A549 (cell line): ENCODE results near the gene RCOR2. TPM values are rescaled to one million over a fixed set of nuclear protein-coding genes. Genes with fewer than 3 reads are reported as not detected.

Experiments used
- ATAC-seq, 2 experiments: fragments of 200-7000 bp in 1 of 2; fragments of >200 bp in 1 of 2; cut with Nextera tagmentation in 1 of 2; cut with Tn5 transposase in 1 of 2; 3 replicates each; pipeline versions ENCODE4 v1.8.0 to v1.9.1; 2018 to 2020; ENCODE audit warnings: mild to moderate bottlenecking in 1 of 2, moderate library complexity in 1 of 2
- CTCF ChIA-PET: fragments of 300-600 bp; sonication (Branson Sonifier 250); formaldehyde crosslinking; extraction: SDS; loops from one replicate; lab custom pipeline; 2021; ENCODE audit warnings: antibody characterized with exemption, inconsistent platforms; lab: Yijun Ruan, JAX
- POLR2A ChIA-PET: fragments of 350-600 bp; formaldehyde crosslinking; extraction: SDS; loops from one replicate; lab custom pipeline; 2021; ENCODE audit warnings: antibody characterized with exemption, inconsistent platforms; lab: Yijun Ruan, JAX
- DNase-seq, 2 experiments: peaks; one replicate each; pipeline versions ENCODE4 v3.0.0 to v3.0.0-alpha.2; 2011 to 2016; ENCODE audit warnings: low read depth in 1 of 2, low spot score in 1 of 2
- FAIRE-seq: peaks from 2 replicates; lab custom pipeline; 2011; peaks lifted over from hg19 to GRCh38; lab: Jason Lieb, UNC
- H3K27ac ChIP-seq, 2 experiments: fragments of >200 bp; sonication (Bioruptor Twin); formaldehyde crosslinking; 3 replicates each; pipeline ENCODE4 v1.5.1; 2016 to 2017
- H3K4me1 ChIP-seq: fragments of >200 bp; sonication (Bioruptor Twin); formaldehyde crosslinking; 3 replicates; pipeline ENCODE4 v1.6.1; 2016
- H3K4me2 ChIP-seq: fragments of >200 bp; sonication (Bioruptor Twin); formaldehyde crosslinking; 3 replicates; pipeline ENCODE4 v1.6.1; 2016
- H3K4me3 ChIP-seq: fragments of >200 bp; sonication (Bioruptor Twin); formaldehyde crosslinking; 3 replicates; pipeline ENCODE4 v1.5.1; 2016
- H3K9me3 ChIP-seq: fragments of >200 bp; sonication (Bioruptor Twin); formaldehyde crosslinking; 3 replicates; pipeline ENCODE4 v1.6.1; 2016
- CHD2 ChIP-seq: fragments of 150-350 bp; IDR thresholded peaks from 2 replicates; pipeline ENCODE4 v1.6.1; 2014; ENCODE audit warnings: low read length; ENCODE audit not compliant: partially characterized antibody
- CHD4 ChIP-seq: fragments of 200-600 bp; sonication (generic); IDR thresholded peaks from 2 replicates; pipeline ENCODE4 v1.6.1; 2016; ENCODE audit warnings: antibody characterized with exemption, mild to moderate bottlenecking, borderline replicate concordance
- EHMT2 ChIP-seq: fragments of 200-600 bp; sonication (generic); IDR thresholded peaks from 2 replicates; pipeline ENCODE4 v1.6.1; 2016; ENCODE audit warnings: antibody characterized with exemption, low read depth, mild to moderate bottlenecking, moderate library complexity
- ESRRA ChIP-seq: fragments of 150-350 bp; IDR thresholded peaks from 2 replicates; pipeline ENCODE4 v1.6.1; 2014; ENCODE audit warnings: mild to moderate bottlenecking, low read length, borderline replicate concordance
- FOSB ChIP-seq: fragments of 250-450 bp; sonication (Bioruptor Pico); IDR thresholded peaks from 2 replicates; pipeline ENCODE4 v1.5.0; 2020; ENCODE audit warnings: mild to moderate bottlenecking, moderate library complexity
- FOSL2 ChIP-seq, 2 experiments: fragments of 450-650 bp in 1 of 2; fragments of >200 bp in 1 of 2; sonication (Bioruptor Twin) in 1 of 2; formaldehyde crosslinking; IDR thresholded peaks; 2 replicates each; pipeline versions ENCODE4 v1.5.0 to v1.6.1; 2016 to 2020; ENCODE audit warnings: mild to moderate bottlenecking in 1 of 2, moderate library complexity in 1 of 2
- GATA3 ChIP-seq: IDR thresholded peaks from 2 replicates; pipeline ENCODE4 v1.6.1; 2012; ENCODE audit warnings: borderline replicate concordance
- HDAC2 ChIP-seq: fragments of 200-600 bp; sonication (generic); IDR thresholded peaks from 2 replicates; pipeline ENCODE4 v1.6.1; 2016
- HOXB5 ChIP-seq: fragments of 250-450 bp; sonication (Bioruptor Pico); IDR thresholded peaks from 2 replicates; pipeline ENCODE4 v1.5.0; 2020; ENCODE audit warnings: mild to moderate bottlenecking, moderate library complexity
- JUN ChIP-seq, 2 experiments: fragments of >200 bp; sonication (Bioruptor Twin); formaldehyde crosslinking; IDR thresholded peaks; 2 replicates in 1 of 2; 3 replicates in 1 of 2; pipeline ENCODE4 v1.6.1; 2016 to 2017
- JUNB ChIP-seq: fragments of >200 bp; sonication (Bioruptor Twin); formaldehyde crosslinking; IDR thresholded peaks from 2 replicates; pipeline ENCODE4 v1.6.1; 2016
- KDM1A ChIP-seq: fragments of 200-600 bp; sonication (generic); IDR thresholded peaks from 2 replicates; pipeline ENCODE4 v1.6.1; 2016; ENCODE audit warnings: low read depth, mild to moderate bottlenecking
- KDM5A ChIP-seq: fragments of 200-600 bp; sonication (generic); IDR thresholded peaks from 2 replicates; pipeline ENCODE4 v1.6.1; 2016; ENCODE audit warnings: antibody characterized with exemption, mild to moderate bottlenecking
- MAFK ChIP-seq: fragments of 450-650 bp; IDR thresholded peaks from 2 replicates; pipeline ENCODE4 v1.6.1; 2014; ENCODE audit not compliant: partially characterized antibody
- MAZ ChIP-seq: fragments of 150-350 bp; IDR thresholded peaks from 2 replicates; pipeline ENCODE4 v1.6.1; 2014; ENCODE audit warnings: antibody characterized with exemption, low read depth, low read length, borderline replicate concordance
- MYC ChIP-seq: IDR thresholded peaks from 2 replicates; pipeline ENCODE4 v1.6.1; 2012; ENCODE audit warnings: mild to moderate bottlenecking, inconsistent platforms, low read length, improper control_type of control experiment, borderline replicate concordance
- NPAS2 ChIP-seq: fragments of 250-450 bp; sonication (Bioruptor Pico); IDR thresholded peaks from 2 replicates; pipeline ENCODE4 v1.8.0; 2022; ENCODE audit warnings: mild to moderate bottlenecking, moderate library complexity, borderline replicate concordance
- PHF8 ChIP-seq: fragments of 200-600 bp; sonication (generic); IDR thresholded peaks from 2 replicates; pipeline ENCODE4 v1.6.1; 2016; ENCODE audit warnings: low read depth, mild to moderate bottlenecking, antibody characterized with exemption, moderate library complexity, borderline replicate concordance
- RAD21 ChIP-seq, 2 experiments: fragments of >200 bp in 1 of 2; sonication (Bioruptor Twin) in 1 of 2; formaldehyde crosslinking in 1 of 2; IDR thresholded peaks in 1 of 2; conservative IDR thresholded peaks in 1 of 2; 2 replicates in 1 of 2; 3 replicates in 1 of 2; pipeline ENCODE4 v1.6.1; 2012 to 2018; ENCODE audit warnings: inconsistent platforms in 1 of 2
- RARB ChIP-seq: fragments of 250-450 bp; sonication (Bioruptor Pico); IDR thresholded peaks from 2 replicates; pipeline ENCODE4 v1.8.0; 2021; ENCODE audit warnings: mild to moderate bottlenecking, moderate library complexity
- RNF2 ChIP-seq: fragments of 200-600 bp; sonication (generic); IDR thresholded peaks from 2 replicates; pipeline ENCODE4 v1.6.1; 2016; ENCODE audit warnings: low read depth, mild to moderate bottlenecking, antibody characterized with exemption, moderate library complexity, borderline replicate concordance
- SMC3 ChIP-seq: fragments of >200 bp; sonication (Bioruptor Twin); formaldehyde crosslinking; IDR thresholded peaks from 3 replicates; pipeline ENCODE4 v1.6.1; 2018; ENCODE audit warnings: inconsistent platforms
- TP53 ChIP-seq: fragments of 250-450 bp; sonication (Bioruptor Pico); IDR thresholded peaks from 2 replicates; pipeline ENCODE4 v1.5.0; 2021; ENCODE audit warnings: mild to moderate bottlenecking, moderate library complexity
- ZC3H11A ChIP-seq: fragments of 450-650 bp; IDR thresholded peaks from 2 replicates; pipeline ENCODE4 v1.6.1; 2014; ENCODE audit warnings: antibody characterized with exemption, mild to moderate bottlenecking
- WGBS: methylation state at CpG from one replicate; pipeline ENCODE4 v1.1.6; 2017; ENCODE audit errors: missing lambda C conversion rate; 5-methylcytosine and 5-hydroxymethylcytosine counted together
- polyA plus RNA-seq, 4 experiments: library from polyadenylated mRNA; depleted of rRNA in 3 of 4; stranded (reverse); fragments of >200 nt; fragmentation: RNase III in 1 of 4; extraction: RNeasy Plus Mini Kit Qiagen cat#74134 plus additional on column Dnase treatment in 1 of 4; gene quantifications; 2 replicates in 3 of 4; 3 replicates in 1 of 4; pipeline ENCODE4 v1.2.3, GENCODE V29; 2011 to 2017
- TF ChIP-seq, protein P1 (sequence below): fragments of 250-450 bp; sonication (Bioruptor Pico); IDR thresholded peaks from 2 replicates; pipeline ENCODE4 v1.5.0; 2021; ENCODE audit warnings: mild to moderate bottlenecking, moderate library complexity, borderline replicate concordance
- TF ChIP-seq, protein P2 (sequence below): fragments of 450-650 bp; IDR thresholded peaks from 2 replicates; pipeline ENCODE4 v1.6.1; 2014; ENCODE audit warnings: antibody characterized with exemption
- TF ChIP-seq, protein P3 (sequence below): fragments of >200 bp; sonication (Bioruptor Twin); formaldehyde crosslinking; IDR thresholded peaks from 2 replicates; pipeline ENCODE4 v1.6.1; 2016
- TF ChIP-seq, protein P4 (sequence below): fragments of >200 bp; sonication (Bioruptor Twin); formaldehyde crosslinking; IDR thresholded peaks from 3 replicates; pipeline ENCODE4 v1.5.1; 2016
- TF ChIP-seq, protein P5 (sequence below): IDR thresholded peaks from 2 replicates; pipeline ENCODE4 v1.6.1; 2012

The RCOR2 gene
- polyA plus RNA-seq, 2 of the 4 experiments (the other 2 are of a cell fraction), result 0.46 to 2.5 TPM

DNA sequence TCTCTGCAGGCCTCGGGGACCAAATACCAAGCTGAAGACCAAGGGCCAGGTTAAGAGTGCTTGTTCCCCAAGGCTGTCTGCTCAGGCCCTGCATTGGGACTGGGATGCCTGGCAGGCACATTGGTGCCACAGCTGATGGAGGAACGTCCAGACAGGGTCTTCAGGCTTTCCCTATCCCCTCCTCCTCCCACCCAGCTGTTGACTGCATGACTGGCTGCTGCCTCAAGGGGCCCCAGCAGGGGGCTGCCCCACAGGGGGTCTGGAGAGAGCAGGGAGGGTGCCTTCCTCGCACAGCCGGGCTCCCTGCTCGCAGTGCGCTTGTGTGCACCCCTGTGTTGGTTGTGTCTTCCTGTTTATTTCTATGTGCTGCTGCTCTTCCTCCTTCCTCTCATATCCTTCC, 9.9 kb downstream of the RCOR2 start:
- 76% methylated on average over 6 of the region's 6 CpGs for WGBS
- no peak for DNase-seq
- ATAC-seq, result no peak
- H3K4me2 ChIP-seq, result no peak overlapping the region
- no peak overlapping the region for H3K4me3 ChIP-seq
- no peak for FAIRE-seq
- no peak overlapping the region for H3K27ac ChIP-seq
- TF ChIP-seq, protein P1, sequence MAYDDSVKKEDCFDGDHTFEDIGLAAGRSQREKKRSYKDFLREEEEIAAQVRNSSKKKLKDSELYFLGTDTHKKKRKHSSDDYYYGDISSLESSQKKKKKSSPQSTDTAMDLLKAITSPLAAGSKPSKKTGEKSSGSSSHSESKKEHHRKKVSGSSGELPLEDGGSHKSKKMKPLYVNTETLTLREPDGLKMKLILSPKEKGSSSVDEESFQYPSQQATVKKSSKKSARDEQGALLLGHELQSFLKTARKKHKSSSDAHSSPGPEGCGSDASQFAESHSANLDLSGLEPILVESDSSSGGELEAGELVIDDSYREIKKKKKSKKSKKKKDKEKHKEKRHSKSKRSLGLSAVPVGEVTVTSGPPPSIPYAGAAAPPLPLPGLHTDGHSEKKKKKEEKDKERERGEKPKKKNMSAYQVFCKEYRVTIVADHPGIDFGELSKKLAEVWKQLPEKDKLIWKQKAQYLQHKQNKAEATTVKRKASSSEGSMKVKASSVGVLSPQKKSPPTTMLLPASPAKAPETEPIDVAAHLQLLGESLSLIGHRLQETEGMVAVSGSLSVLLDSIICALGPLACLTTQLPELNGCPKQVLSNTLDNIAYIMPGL (CRISPR knock-in tag), result no peak
- TF ChIP-seq EHMT2 (no peak), HDAC2 (no peak), CHD4 (no peak), FOSB (CRISPR knock-in tag) (no peak), MAFK (no peak), SMC3 (no peak), JUNB (no peak), KDM1A (no peak), MYC (no peak), ESRRA (no peak), KDM5A (no peak), NPAS2 (CRISPR knock-in tag) (no peak), ZC3H11A (no peak)
- TF ChIP-seq, protein P2, sequence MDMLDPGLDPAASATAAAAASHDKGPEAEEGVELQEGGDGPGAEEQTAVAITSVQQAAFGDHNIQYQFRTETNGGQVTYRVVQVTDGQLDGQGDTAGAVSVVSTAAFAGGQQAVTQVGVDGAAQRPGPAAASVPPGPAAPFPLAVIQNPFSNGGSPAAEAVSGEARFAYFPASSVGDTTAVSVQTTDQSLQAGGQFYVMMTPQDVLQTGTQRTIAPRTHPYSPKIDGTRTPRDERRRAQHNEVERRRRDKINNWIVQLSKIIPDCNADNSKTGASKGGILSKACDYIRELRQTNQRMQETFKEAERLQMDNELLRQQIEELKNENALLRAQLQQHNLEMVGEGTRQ, result no peak
- TF ChIP-seq, protein P3, sequence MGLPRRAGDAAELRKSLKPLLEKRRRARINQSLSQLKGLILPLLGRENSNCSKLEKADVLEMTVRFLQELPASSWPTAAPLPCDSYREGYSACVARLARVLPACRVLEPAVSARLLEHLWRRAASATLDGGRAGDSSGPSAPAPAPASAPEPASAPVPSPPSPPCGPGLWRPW, result no peak
- CTCF ChIA-PET, result interaction anchor here (0.8 to 8.7 kb wide), 18 partner anchors 8 to 139 kb away, joined by 3 to 58 read pairs (median 4); partner anchors contain the start of genes MARK2, RCOR2 and ZFTA
- POLR2A ChIA-PET, result interaction anchor here (0.6 to 1.6 kb wide), 2 partner anchors 47 to 69 kb away, joined by 4 to 9 read pairs; no protein-coding TSS in a partner anchor
- H3K4me1 ChIP-seq, result 0 out of 3 replicates have a peak, but pooled peaks cover 4% of the 10 kb centered on the region
- no peaks in the 10 kb centered on the region for H3K9me3 ChIP-seq

DNA sequence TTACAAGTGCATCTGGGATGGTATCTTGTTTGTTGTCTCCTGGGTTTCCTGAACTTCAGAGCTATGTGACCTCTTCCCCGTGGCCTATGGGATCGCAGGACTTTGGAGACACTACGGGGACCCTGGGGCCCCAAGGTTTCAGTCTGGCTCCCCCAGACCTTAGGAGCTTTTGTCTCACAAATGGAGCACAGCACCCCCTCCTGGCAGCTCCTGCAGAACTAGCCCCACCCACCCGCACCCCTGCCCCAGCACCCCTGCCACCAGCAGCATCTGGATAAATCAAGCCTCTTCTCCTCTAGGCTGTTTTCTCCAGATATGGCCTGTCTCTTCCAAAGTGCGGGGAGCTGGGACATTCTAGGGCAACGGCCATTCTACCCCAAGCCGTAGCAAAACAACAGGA, 10.4 kb downstream of the RCOR2 start:
- POLR2A ChIA-PET, result interaction anchor here (0.6 to 1.6 kb wide), 2 partner anchors 47 to 68 kb away, joined by 4 to 9 read pairs; no protein-coding TSS in a partner anchor
- Histone ChIP-seq H3K9me3 (no peaks in the 10 kb centered on the region), H3K4me1 (0 out of 3 replicates have a peak, but pooled peaks cover 4% of the 10 kb centered on the region), H3K27ac (no peak overlapping the region), H3K4me3 (no peak overlapping the region), H3K4me2 (no peak overlapping the region)
- 86% methylated on average over 6 of the region's 7 CpGs for WGBS
- ATAC-seq (peak in 1 of 2 experiments; percentile 30; a peak in 3 of 6 replicates), DNase-seq (no peak), FAIRE-seq (no peak)
- CTCF ChIA-PET, result interaction anchor here (0.8 to 8.7 kb wide), 18 partner anchors 9 to 138 kb away, joined by 3 to 58 read pairs (median 4); partner anchors contain the start of genes MARK2, RCOR2 and ZFTA
- TF ChIP-seq HOXB5 (CRISPR knock-in tag) (no peak), FOSL2 (IDR thresholded peaks at IDR 0.05) (no peak), FOSL2 (CRISPR knock-in tag; IDR thresholded peaks at IDR 0.05) (no peak), KDM1A (no peak), JUN (IDR thresholded peaks at IDR 0.05) (no peak), RAD21 (conservative IDR thresholded peaks at IDR 0.05 in 1 of 2, IDR thresholded peaks at IDR 0.05 in 1 of 2) (peak; percentile 17 to 42; a peak in 3 of 5 replicates), MAZ (no peak), GATA3 (no peak), RNF2 (no peak), TP53 (no peak), SMC3 (peak; percentile 40; the same call in 2 of the 3 replicates), RARB (no peak), MYC (no peak), CHD2 (no peak), PHF8 (no peak), ESRRA (no peak)
- TF ChIP-seq, protein P4, sequence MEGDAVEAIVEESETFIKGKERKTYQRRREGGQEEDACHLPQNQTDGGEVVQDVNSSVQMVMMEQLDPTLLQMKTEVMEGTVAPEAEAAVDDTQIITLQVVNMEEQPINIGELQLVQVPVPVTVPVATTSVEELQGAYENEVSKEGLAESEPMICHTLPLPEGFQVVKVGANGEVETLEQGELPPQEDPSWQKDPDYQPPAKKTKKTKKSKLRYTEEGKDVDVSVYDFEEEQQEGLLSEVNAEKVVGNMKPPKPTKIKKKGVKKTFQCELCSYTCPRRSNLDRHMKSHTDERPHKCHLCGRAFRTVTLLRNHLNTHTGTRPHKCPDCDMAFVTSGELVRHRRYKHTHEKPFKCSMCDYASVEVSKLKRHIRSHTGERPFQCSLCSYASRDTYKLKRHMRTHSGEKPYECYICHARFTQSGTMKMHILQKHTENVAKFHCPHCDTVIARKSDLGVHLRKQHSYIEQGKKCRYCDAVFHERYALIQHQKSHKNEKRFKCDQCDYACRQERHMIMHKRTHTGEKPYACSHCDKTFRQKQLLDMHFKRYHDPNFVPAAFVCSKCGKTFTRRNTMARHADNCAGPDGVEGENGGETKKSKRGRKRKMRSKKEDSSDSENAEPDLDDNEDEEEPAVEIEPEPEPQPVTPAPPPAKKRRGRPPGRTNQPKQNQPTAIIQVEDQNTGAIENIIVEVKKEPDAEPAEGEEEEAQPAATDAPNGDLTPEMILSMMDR, result peak; percentile 40
- TF ChIP-seq, protein P5, sequence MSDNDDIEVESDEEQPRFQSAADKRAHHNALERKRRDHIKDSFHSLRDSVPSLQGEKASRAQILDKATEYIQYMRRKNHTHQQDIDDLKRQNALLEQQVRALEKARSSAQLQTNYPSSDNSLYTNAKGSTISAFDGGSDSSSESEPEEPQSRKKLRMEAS, result no peak
